GM12878 (cell line): Measurements from ENCODE around the gene DOCK1. TPM values are rescaled to one million over a fixed set of nuclear protein-coding genes. Genes with fewer than 3 reads are reported as not detected.

Experiments
- ATAC-seq: fragments of 200-7000 bp; cut with Tn5 transposase; 3 replicates; pipeline ENCODE4 v1.9.1; 2020; ENCODE audit warnings: mild to moderate bottlenecking, moderate library complexity
- BruUV-seq: library from RNA; stranded (reverse); fragments of 400-500 nt; replicated peaks from 2 replicates; lab custom pipeline; 2021; lab: Mats Ljungman, UMichigan
- CTCF ChIA-PET: fragments of 300-600 bp; sonication (Branson Sonifier 250); formaldehyde crosslinking; extraction: SDS; loops from one replicate; lab custom pipeline; 2021; ENCODE audit warnings: inconsistent platforms; lab: Yijun Ruan, JAX
- POLR2A ChIA-PET: fragments of 350-600 bp; formaldehyde crosslinking; extraction: SDS; loops from one replicate; lab custom pipeline; 2021; ENCODE audit warnings: inconsistent platforms; lab: Charles Lee
- RAD21 ChIA-PET: fragments of 300-600 bp; sonication (Branson Sonifier 250); formaldehyde crosslinking; loops from one replicate; lab custom pipeline; 2023; ENCODE audit warnings: antibody characterized with exemption; ENCODE audit not compliant: unreplicated experiment; lab: Charles Lee
- SMC1A ChIA-PET: fragments of 300-600 bp; sonication (Branson Sonifier 250); formaldehyde crosslinking; loops from one replicate; lab custom pipeline; 2023; ENCODE audit not compliant: unreplicated experiment, uncharacterized antibody; lab: Charles Lee
- DNase-seq: peaks from one replicate; pipeline ENCODE4 v3.0.0-alpha.2; 2011; ENCODE audit warnings: low read depth, low spot score
- FAIRE-seq: peaks from 3 replicates; lab custom pipeline; 2011; peaks lifted over from hg19 to GRCh38; lab: Jason Lieb, UNC
- H2AFZ ChIP-seq: 2 replicates; pipeline ENCODE4 v1.6.0; 2011; ENCODE audit warnings: low read depth, low read length, control low read depth; ENCODE audit not compliant: control insufficient read depth
- H3K27ac ChIP-seq: 2 replicates; pipeline ENCODE4 v1.5.1; 2011; ENCODE audit warnings: control low read depth; ENCODE audit not compliant: control insufficient read depth, insufficient read depth
- H3K27me3 ChIP-seq, 2 experiments: replicated peaks in 1 of 2; 2 replicates each; pipeline versions ENCODE4 v1.6.0 to v1.6.1; 2011; ENCODE audit warnings: low read length in 1 of 2; ENCODE audit not compliant: control insufficient read depth in 2 of 2, insufficient read depth in 2 of 2
- H3K36me3 ChIP-seq, 2 experiments: 2 replicates each; pipeline ENCODE4 v1.5.1; 2011; ENCODE audit warnings: low read length in 1 of 2; ENCODE audit not compliant: control insufficient read depth in 2 of 2, insufficient read depth in 2 of 2
- H3K4me1 ChIP-seq: 2 replicates; pipeline ENCODE4 v1.6.1; 2011; ENCODE audit warnings: mild to moderate bottlenecking, low read length, moderate library complexity, mixed read lengths; ENCODE audit not compliant: control insufficient read depth, insufficient read depth
- H3K4me2 ChIP-seq: 2 replicates; pipeline ENCODE4 v1.6.0; 2011; ENCODE audit warnings: control low read depth; ENCODE audit not compliant: control insufficient read depth, insufficient read depth
- H3K4me3 ChIP-seq: fragments of 200-600 bp; sonication (generic); 2 replicates; pipeline ENCODE4 v1.5.1; 2016
- H3K79me2 ChIP-seq: 2 replicates; pipeline ENCODE4 v1.6.0; 2011; ENCODE audit warnings: low read length; ENCODE audit not compliant: control insufficient read depth, insufficient read depth
- H3K9ac ChIP-seq: 2 replicates; pipeline ENCODE4 v1.8.0; 2011; ENCODE audit warnings: low read length, control low read depth, mixed read lengths; ENCODE audit not compliant: control insufficient read depth, insufficient read depth
- H3K9me3 ChIP-seq: replicated peaks from 3 replicates; pipeline ENCODE4 v1.5.1; 2011; ENCODE audit warnings: mild to moderate bottlenecking, low read length; ENCODE audit not compliant: control insufficient read depth, insufficient read depth
- H4K20me1 ChIP-seq: 2 replicates; pipeline ENCODE4 v1.6.0; 2011; ENCODE audit not compliant: control insufficient read depth, insufficient read depth
- BRCA1 ChIP-seq: IDR thresholded peaks from 2 replicates; pipeline ENCODE4 v1.6.1; 2011; ENCODE audit warnings: low read depth, low read length, improper control_type of control experiment
- CHD1 ChIP-seq: IDR thresholded peaks from 2 replicates; pipeline ENCODE4 v1.6.1; 2012; ENCODE audit warnings: low read depth, low read length, improper control_type of control experiment
- CHD4 ChIP-seq: fragments of 200-600 bp; sonication (generic); IDR thresholded peaks from 2 replicates; pipeline ENCODE4 v1.6.1; 2016; ENCODE audit warnings: mild to moderate bottlenecking
- HDAC6 ChIP-seq: fragments of 200-600 bp; sonication (generic); IDR thresholded peaks from one replicate; pipeline ENCODE4 v1.8.0; 2017; ENCODE audit warnings: antibody characterized with exemption; ENCODE audit not compliant: unreplicated experiment
- HDGF ChIP-seq: fragments of 450-650 bp; IDR thresholded peaks from 2 replicates; pipeline ENCODE4 v1.6.1; 2016; ENCODE audit warnings: antibody characterized with exemption
- MLLT1 ChIP-seq: fragments of 450-650 bp; IDR thresholded peaks from 2 replicates; pipeline ENCODE4 v1.6.1; 2016; ENCODE audit warnings: mild to moderate bottlenecking
- NR2C2 ChIP-seq: IDR thresholded peaks from 2 replicates; pipeline ENCODE4 v1.6.1; 2011; ENCODE audit warnings: borderline replicate concordance, low read depth; ENCODE audit not compliant: control insufficient read depth, insufficient read length
- ZBED1 ChIP-seq: IDR thresholded peaks from 2 replicates; pipeline ENCODE4 v1.6.1; 2016; ENCODE audit warnings: borderline replicate concordance
- ZNF217 ChIP-seq: fragments of 450-650 bp; IDR thresholded peaks from 2 replicates; pipeline ENCODE4 v1.6.1; 2017; ENCODE audit warnings: antibody characterized with exemption, mild to moderate bottlenecking
- ZNF622 ChIP-seq: fragments of 450-650 bp; IDR thresholded peaks from 2 replicates; pipeline ENCODE4 v1.6.1; 2017; ENCODE audit warnings: mild to moderate bottlenecking, inconsistent platforms
- WGBS: methylation state at CpG from one replicate; pipeline ENCODE4 v1.1.6; 2016; ENCODE audit warnings: low lambda C conversion rate; ENCODE audit not compliant: insufficient replicate concordance, insufficient coverage; ENCODE audit errors: missing lambda C conversion rate; 5-methylcytosine and 5-hydroxymethylcytosine counted together
- in situ Hi-C: fragments of 300-500 bp; cut with MboI; formaldehyde crosslinking; loops from 9 replicates; pipeline ENCODE4 v1.14.3; 2018; ENCODE audit warnings: mixed read lengths
- intact Hi-C: fragments of 100-400 bp; cut with micrococcal nuclease; formaldehyde crosslinking; loops from one replicate; pipeline ENCODE4 v1.14.2; 2022; ENCODE audit not compliant: unreplicated experiment
- polyA plus RNA-seq, 11 experiments: library from polyadenylated mRNA; depleted of rRNA in 4 of 11; unstranded in 6 of 11; stranded (reverse) in 5 of 11; fragments of >200 nt; fragmentation: Nextera tagmentation in 4 of 11; fragmentation: Illumina TruSeq in 1 of 11; extraction: Ambion mirVana in 4 of 11; extraction: Trizol in 1 of 11; gene quantifications; 1 replicate in 1 of 11; 2 replicates in 10 of 11; pipeline versions ENCODE4 v1.2.1 to v1.2.3, GENCODE V29; 2011 to 2016; ENCODE audit warnings: inconsistent platforms in 2 of 11, missing spikeins in 2 of 11, low read depth in 1 of 11
- total RNA-seq, 4 experiments: library from RNA; depleted of rRNA in 3 of 4; stranded (reverse); fragments of >200 nt in 3 of 4; fragmentation: Illumina TruSeq in 1 of 4; extraction: Trizol in 1 of 4; gene quantifications; 2 replicates each; pipeline versions ENCODE4 v1.2.1 to v1.2.3, GENCODE V29; 2013 to 2021

DOCK1 gene
- total and polyA plus RNA-seq, 10 of the 15 experiments (the other 5 are each of a cell fraction or from before 2014, with no cell fraction given), result 0.05 to 0.18 TPM; not detected in 8

- DNase-seq, result no peak
- Histone ChIP-seq H3K4me2 (no peak overlapping the region), H3K27ac (no peak overlapping the region), H3K9ac (no peak overlapping the region), H3K4me1 (no peaks in the 10 kb centered on the region), H4K20me1 (no peaks in the 10 kb centered on the region), H3K79me2 (no peaks in the 10 kb centered on the region)
- POLR2A ChIA-PET, result no interaction called here
- SMC1A ChIA-PET, result interaction anchor here (1.9 kb wide), 1 partner anchor 9 kb away, joined by 5 read pairs; no protein-coding TSS in a partner anchor
- intact Hi-C loops, result no loop called here
- TF ChIP-seq CHD1, result no peak
- TF ChIP-seq NR2C2, result no peak
- TF ChIP-seq ZNF622, result no peak
- TF ChIP-seq HDGF, result no peak
- TF ChIP-seq MLLT1, result no peak
- TF ChIP-seq BRCA1, result no peak
- TF ChIP-seq ZNF217, result no peak
- no peak for TF ChIP-seq HDAC6
- TF ChIP-seq ZBED1, result no peak
- TF ChIP-seq CHD4, result no peak
- TF ChIP-seq, all 136 proteins: peak for 0
- no peaks in the 10 kb centered on the region for H3K36me3 ChIP-seq
- ATAC-seq (no peak), FAIRE-seq (no peak)
- in situ Hi-C loops, result no loop called here
- ChIA-PET RAD21 (no interaction called here), CTCF (no interaction called here)
- H3K27me3 ChIP-seq, result no peaks in the 10 kb centered on the region
- no TSS peak for BruUV-seq
- no peak overlapping the region for H2AFZ ChIP-seq
- H3K4me3 ChIP-seq, result no peak overlapping the region
- H3K9me3 ChIP-seq, result no peaks in the 10 kb centered on the region
- 0% methylated on average over 2 of the region's 2 CpGs for WGBS
Measured at GRCh38 chr10:127157506-127158200, 252.4 kb downstream of the DOCK1 start.
